NCI-H524 (cell line): Measurements from ENCODE around the gene SCCPDH.
"Not testable (repeated sequence)": the region's sequence is repeated elsewhere in the genome, so short reads cannot be mapped to it uniquely, and the experiment has no call there.

Experiments
- DNase-seq, 2 experiments: peaks; one replicate each; lab custom pipeline; 2025; lab: John Stamatoyannopoulos, UW

SCCPDH gene

DNA sequence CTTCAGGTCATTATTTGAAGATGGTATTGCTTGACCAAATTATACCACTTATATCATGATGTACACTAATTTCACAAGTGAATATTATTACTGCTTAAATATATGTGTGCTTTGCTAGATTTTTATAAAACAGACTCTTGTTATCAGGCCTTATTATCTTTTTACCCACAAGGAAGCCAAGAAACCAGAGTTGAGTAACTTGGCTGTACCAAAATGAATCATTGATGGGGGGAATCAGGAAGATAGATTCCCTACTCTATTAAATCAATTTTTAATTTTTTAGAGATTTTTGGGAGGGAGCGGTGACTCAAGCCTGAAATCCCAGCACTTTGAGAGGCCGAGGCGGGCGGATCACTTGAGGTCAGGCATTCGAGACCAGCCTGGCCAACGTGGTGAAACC, 16.0 kb upstream of the SCCPDH start:
- DNase-seq, result no peak

DNA sequence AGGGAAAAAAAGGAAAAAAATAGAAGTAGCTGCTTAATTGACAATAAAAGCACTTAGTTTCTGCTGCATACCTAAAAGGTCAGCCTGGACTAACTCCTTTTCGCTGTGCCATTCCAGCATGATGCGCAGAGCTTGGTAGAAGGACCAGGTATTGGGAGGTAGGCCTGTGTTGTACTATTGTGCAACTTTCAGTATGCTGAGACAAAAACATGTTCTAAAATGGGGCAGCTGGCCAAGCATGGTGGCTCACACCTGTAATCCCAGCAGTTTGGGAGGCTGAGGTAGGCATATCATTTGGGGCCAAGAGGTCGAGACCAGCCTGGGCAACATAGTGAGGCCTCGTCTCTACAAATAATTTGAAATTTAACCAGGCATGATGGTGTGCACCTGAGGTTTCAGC, 15.0 kb upstream of the SCCPDH start:
- no peak for DNase-seq

DNA sequence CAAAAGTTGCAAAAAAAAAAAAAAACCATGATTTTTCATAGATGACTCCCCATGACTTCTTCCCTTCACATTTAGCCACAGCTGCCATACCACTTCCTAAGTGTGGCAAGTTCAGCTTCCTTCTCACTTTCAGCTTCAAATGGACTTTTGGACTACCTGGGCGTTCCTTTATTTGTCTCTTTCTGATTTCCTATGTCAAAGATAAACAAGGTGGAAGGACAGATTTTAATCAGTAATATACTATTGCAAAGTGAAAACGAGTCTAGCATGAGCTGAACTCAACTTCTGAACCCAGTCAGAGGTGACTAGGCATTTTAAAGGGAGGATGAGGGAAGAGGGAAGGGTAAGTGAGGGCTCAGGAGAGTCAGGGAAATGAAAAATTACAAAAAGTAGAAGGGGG, 14.4 kb upstream of the SCCPDH start:
- no peak for DNase-seq

DNA sequence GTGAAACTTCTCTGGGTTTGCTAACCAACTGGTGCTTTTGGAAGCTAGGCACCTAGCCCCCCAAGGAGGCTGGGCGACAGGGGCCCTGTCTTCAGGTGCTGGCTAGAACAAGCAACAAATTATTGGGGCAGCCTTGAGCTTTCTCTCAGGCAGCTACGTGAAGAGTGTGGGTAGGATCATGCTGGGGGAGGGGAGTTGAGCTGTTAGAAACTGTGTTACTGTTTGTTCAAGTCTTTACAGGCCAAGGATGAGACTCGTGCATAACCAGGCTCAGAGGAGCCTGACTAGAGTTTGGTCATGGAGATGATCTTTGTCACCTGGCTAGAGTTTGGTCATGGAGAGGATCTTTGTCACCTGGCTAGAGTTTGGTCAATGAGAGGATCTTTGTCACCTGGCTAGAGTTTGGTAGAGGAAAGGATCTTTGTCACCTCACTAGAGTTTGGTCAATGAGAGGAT, 12.6 kb upstream of the SCCPDH start:
- no peak for DNase-seq

DNA sequence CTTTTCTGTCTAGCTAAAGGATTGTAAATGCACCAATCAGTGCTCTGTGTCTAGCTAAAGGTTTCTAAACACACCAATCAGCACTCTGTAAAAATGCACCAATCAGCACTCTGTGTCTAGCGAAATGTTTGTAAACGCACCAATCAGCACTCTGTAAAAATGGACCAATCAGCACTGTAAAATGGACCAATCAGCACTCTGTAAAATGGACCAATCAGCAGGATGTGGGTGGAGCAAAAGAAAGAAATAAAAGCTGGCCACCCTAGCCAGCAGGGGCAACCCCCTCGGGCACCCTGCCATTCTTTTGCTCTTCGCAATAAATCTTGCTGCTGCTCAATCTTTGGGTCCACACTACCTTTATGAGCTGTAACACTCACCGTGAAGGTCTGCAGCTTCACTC, 11.8 kb upstream of the SCCPDH start:
- not testable (repeated sequence) for DNase-seq

DNA sequence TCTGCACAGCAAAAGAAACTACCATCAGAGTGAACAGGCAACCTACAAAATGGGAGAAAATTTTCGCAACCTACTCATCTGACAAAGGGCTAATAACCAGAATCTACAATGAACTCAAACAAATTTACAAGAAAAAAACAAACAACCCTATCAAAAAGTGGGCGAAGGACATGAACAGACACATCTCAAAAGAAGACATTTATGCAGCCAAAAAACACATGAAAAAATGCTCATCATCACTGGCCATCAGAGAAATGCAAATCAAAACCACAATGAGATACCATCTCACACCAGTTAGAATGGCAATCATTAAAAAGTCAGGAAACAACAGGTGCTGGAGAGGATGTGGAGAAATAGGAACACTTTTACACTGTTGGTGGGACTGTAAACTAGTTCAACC, 4.8 kb upstream of the SCCPDH start:
- not testable (repeated sequence) for DNase-seq

DNA sequence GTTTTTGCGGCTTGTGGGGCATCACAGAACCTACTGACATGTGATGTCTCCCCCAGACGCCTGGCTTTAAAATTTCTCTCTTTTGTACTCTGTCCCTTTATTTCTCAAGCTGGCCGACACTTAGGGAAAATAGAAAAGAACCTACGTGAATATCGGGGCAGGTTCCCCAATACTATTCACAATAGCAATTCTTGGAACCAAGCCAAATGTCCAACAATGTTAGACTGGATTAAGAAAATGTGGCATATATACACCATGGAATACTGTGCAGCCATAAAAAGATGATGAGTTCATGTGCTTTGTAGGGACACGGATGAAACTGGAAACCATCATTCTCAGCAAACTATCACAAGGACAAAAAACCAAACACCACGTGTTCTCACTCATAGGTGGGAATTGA, 3.4 kb upstream of the SCCPDH start:
- not testable (repeated sequence) for DNase-seq

DNA sequence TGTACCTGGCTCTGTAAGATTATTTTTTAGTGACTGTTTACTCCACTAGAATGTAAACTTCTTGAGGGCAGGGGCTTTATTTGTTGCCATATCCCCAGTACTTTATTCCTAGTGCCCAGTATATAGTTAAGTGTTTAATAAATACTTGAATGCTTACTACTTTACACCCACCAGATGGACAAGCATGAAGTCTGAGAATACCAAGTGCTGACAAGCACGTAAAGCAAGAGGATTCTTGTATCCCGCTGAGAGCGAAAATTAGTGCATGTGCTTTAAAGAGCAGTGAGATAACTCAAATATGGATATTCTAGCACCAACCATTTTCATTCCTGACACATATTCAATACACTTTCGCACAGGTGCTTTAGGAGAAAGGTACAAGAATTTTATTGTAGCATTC, 1.5 kb upstream of the SCCPDH start:
- no peak for DNase-seq

DNA sequence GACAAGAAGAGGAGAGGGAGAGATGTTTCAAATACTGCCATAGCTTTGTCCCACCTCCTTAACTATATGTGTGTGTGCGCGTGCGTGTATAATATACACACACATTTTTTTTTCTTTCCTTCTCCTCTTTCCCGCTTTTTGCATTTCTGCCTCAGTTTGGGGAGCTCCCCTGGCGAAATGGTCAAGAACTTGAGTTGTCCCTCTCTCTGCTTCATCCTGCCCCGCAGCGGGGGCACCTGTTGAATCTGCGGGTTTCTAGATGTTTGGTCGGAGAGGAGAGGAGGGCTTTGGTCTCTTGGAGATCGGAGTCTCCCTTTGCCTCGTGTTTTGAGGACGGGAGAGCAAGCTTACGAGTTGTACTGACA, 504 bp downstream of the SCCPDH start:
- peak; percentile 21 to 32 for DNase-seq

DNA sequence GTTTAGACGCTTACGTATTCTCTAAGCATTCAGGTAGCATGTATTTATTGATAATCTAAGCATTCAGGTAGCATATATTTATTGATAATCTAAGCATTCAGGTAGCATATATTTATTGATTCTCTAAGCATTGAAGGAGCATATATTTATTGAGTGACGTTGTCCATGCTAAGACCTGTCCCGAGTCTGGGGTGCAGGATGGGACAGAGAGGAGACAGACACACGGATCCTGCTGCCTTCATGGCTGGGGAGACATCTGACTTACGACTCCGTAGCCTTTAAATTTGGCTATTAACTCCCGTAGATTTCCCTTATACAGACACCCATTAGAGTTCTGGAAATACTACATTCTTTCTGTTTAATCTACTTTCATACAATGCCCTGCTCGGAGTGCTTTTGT, 982 bp downstream of the SCCPDH start:
- no peak for DNase-seq

DNA sequence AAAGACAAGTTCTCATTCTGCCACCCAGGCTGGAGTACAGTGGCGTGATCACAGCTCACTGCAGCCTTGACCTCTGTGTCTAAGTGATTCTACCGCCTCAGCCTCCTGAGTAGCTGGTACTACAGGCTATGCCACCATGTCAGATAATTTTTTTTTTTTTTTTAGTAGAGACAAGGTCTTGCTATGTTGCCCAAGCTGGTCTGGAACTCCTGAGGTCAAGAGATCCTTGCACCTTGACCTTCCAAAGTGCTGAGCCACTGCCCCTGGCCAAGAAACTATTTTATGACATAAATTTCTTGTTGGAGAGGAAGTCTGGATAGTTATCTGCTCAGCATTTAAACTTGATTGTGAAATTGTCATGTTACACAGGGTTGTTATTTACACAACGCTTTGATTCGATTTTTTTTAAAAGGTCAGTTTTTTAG, 2.1 kb downstream of the SCCPDH start:
- no peak for DNase-seq

DNA sequence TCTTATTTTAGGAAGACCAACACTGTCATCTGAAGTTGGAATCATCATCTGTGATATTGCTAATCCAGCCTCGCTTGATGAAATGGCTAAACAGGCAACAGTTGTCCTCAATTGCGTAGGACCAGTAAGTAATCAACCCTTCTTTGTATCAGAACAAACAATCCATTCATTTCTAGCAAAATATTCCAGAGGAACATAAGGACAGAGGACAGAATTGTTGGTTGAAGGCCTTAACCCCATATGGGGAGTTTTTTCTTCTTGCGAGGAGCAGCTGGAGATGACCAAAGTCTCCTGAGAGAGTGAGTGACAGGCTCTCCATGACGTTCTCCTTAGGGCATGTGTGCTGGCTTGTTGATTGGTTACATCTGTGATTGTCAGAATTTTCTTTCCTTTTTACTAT, 2.7 kb downstream of the SCCPDH start:
- DNase-seq, result no peak

DNA sequence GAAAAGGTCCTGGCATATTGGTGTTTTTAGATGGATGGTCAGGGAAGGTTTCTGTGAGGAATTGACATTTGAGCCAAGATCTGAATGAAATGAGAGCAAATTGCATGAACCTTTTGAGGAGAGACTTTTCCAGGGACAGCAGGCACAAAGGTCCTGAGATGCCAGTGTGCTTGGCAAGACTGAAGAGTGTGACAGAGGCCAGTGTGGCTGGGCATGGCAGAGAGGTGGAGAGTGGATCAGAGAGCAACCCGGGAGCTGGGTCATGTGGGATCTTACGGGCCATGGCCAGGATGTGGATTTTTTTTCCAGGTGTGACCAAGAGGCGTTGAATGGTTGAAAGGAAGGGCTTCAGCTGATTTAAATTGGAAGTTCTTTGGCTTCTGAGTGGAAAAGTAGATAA, 3.4 kb downstream of the SCCPDH start:
- DNase-seq, result no peak

DNA sequence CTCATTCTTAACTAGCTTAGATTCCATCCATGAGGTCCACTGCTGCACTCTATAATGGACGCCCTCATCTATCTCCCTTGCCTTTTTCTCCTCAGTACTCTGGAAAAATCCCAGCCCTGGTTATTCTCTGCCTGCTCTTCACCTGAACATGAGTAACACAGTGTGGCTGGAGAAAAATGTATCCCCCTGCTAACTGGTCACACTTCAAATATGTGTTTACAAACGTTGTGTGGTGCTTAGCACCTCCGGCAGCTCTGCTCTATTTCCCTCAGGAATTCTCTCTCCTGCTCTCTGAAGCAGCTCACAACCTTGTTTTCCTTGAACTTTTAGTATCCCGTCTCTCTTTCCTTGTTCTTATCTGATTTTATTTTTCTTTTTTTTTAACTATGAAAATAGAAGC, 4.1 kb downstream of the SCCPDH start:
- DNase-seq, result no peak

DNA sequence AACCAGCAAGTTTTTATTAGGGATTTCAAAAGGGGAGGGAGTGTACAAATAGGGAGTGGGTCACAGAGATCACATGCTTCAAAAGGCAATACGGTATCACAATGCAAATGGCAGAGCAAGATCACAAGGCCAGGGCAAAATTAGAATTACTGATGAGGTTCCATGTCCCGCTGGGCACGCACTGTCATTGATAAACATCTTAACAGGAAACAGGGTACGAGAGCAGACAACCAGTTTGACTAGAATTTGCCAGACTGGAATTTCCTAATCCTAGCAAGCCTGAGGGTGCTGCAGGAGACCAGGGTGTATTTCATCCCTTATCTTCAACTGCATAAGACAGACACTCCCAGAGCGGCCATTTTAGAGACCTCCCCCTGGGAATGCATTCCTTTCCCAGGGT, 4.8 kb downstream of the SCCPDH start:
- not testable (repeated sequence) for DNase-seq

DNA sequence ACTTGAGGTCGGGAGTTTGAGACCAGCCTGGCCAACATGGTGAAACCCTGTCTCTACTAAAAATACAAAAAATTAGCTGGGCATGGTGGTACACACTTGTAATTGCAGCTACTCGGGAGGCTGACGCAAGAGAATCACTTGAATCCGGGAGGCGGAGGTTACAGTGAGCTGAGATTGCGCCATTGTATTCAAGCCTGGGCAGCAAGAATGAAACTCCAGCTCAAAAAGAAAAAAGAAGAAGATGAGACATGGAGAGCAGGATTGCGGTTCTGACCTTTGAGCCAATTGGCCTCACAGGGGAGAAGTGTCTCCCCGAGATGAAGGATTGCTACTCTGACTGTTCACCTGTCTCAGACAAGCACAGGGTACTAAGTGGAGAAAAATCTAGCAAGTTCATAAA, 6.6 kb downstream of the SCCPDH start:
- DNase-seq, result no peak

DNA sequence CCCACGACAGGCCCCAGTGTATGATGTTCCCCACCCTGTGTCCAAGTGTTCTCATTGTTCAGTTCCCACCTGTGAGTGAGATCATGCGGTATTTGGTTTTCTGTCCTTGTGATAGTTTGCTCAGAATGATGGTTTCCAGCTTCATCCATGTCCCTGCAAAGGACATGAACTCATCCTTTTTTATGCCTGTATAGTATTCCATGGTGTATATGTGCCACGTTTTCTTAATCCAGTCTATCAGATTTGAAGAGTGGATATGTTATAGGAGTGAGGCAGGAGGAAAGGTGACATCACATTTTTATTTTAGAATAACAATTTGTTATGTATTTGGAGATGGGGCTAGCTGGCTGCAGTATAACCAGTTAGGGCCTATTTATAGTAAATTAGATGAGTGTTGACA, 7.7 kb downstream of the SCCPDH start:
- DNase-seq, result not testable (repeated sequence)

DNA sequence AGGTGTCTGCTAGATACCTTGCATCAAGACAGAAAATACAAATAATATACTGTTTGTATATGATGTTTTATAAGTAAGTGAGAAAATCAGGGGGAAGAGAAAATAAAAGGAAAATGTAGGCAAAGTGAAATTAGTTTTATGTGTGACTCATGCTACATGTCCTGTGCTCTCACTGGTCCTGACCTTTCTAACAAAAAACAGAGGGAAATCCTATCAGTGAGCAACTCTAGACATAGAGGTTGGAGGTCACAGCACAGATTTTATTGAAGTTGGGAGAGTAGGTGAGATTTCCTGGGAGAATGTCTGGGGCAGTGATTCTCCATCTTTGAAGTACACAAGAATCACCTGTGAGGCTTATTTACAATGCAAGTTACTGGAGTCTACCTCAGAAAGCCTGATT, 9.5 kb downstream of the SCCPDH start:
- DNase-seq, result no peak

DNA sequence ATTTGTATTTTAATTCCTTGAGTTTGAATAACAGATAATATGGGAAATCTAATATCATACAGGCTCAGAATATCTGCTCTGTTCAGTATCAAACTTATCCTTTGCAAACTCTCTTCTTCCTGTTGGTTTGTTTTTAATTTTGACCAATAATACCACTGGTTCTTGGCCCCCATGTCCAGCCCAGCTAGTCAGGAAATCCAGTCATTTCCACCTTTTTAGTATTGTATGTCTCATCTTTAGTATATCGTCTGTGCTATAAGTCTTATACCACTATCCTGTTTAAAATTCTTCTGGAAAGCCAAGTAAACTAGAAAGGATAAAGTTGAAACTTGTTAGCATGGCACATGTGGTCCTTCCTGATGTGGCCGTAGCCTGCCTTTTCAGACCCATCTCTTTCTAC, 10.7 kb downstream of the SCCPDH start:
- DNase-seq, result no peak

DNA sequence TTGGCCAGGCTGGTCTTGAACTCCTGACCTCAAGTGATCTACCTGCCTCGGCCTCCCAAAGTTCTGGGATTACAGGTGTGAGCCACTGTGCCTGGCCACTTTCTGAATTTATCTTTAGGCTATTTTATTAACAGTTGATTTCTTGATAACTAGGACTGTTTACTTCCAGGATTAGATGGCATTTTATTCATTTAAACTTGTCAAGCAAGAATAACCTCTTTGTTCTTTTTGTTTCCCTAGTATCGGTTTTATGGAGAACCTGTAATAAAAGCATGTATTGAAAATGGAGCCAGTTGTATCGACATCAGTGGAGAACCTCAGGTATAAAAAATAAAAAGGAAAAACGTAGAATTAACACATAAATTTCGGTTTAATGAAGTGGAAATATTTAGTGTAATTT, 11.5 kb downstream of the SCCPDH start:
- no peak for DNase-seq

DNA sequence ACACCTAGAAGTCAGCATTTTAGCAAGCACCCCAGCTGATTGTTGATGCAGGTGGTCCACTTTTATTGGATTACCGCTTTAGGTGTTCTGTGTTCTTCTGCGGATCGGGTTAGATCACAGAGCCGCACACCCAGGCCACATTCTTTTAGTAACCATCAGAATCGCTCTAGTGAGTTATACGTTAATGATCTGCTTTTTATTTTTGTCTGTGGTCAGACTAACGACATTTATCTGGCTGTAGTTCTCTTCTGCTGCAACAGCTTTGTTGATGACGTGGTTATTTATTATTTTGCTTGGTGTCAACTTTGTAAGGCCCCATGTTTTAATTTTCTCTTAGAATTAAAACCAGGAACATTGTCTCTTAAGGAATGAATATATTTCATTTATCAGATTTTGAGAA, 18.2 kb downstream of the SCCPDH start:
- no peak for DNase-seq

DNA sequence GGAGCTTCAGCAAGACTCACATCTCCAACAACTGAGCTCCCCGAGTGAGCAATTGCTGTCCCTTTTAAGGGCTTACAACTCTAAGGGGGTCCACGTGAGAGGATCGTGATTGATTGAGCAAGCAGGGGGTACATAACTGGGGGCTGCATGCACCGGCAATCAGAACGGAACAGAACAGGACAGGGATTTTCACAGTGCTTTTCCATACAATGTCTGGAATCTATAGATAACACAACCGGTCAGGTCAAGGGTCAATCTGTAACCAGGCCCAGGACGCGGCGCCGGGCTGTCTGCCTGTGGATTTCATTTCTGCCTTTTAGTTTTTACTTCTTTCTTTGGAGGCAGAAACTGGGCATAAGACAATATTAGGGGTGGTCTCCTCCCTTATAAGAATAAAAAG, 21.9 kb downstream of the SCCPDH start:
- DNase-seq, result not testable (repeated sequence)

DNA sequence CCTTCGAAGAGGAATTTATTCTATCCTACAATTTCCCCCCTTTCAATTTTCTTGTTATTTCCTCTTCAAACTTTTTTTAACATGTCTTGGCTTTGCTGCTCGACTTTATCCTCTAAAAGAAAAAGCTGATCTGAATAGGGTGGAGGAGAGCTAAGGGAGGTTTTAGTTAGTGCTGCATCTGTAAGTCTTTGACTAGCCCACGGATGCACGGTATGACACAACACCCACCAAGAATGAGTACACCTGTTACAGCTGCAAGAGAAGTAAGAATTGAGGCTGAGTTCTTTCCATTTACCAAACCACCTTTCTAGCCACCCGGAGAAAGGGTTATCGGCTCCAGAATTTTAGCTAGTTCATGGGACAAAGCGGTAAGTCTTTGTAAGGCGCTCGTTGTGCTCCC, 23.8 kb downstream of the SCCPDH start:
- no peak for DNase-seq

DNA sequence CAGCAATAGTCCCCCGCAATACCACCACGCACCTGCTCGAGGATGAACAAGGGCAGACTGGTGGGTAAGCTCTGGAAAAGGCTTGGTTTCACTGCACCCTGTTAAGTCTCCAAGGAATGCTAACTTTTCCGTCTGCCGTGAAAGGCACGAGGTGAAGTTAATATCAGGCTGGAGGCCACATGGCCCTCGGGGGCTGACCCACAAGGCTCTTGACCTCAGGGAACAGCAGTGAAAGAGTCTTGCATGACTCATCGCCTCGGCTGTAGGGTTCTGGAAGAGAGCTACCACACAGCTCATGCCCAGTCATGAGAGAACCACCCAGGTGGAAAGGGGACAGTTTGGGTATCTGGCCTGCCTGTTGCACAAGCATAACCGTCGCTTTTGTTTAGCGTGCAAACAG, 24.7 kb downstream of the SCCPDH start:
- peak; percentile 7 to 62 for DNase-seq

DNA sequence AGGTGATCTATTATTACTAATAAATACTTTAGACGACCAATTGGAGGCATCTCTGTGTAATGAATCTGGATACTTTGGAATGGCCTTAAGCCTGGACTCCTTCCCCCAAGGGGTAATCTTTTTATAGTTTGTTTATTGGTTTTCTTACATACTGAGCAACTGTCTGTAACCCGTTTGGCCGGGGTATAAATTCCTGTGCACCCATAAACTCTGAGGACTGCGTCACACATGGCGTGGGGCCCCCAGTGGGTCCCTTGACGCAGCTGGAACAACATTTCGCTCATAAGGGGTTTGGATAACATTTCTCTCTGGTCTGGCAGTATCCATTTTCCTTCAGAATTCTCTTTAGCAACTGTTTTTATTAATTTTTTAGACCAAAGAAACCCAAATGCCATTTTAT, 26.5 kb downstream of the SCCPDH start:
- DNase-seq, result no peak
